GM12891 (cell line): Measurements from ENCODE around the gene KIF22.
"Not testable (repeated sequence)": the region's sequence is repeated elsewhere in the genome, so short reads cannot be mapped to it uniquely, and the experiment has no call there.

Experiments
- DNase-seq: peaks from one replicate; pipeline ENCODE4 v3.0.0; 2011; ENCODE audit warnings: low spot score; ENCODE audit not compliant: insufficient read length
- FAIRE-seq: peaks from 2 replicates; lab custom pipeline; 2011; peaks lifted over from hg19 to GRCh38; lab: Jason Lieb, UNC
- PAX5 ChIP-seq: IDR thresholded peaks from 2 replicates; pipeline ENCODE4 v1.6.1; 2011; ENCODE audit warnings: low read length, moderate library complexity, mild to moderate bottlenecking; ENCODE audit not compliant: insufficient read depth, severe bottlenecking
- POLR2A ChIP-seq: IDR thresholded peaks from 2 replicates; pipeline ENCODE4 v1.6.1; 2011; ENCODE audit warnings: low read depth, low read length, control low read depth
- POLR2AphosphoS5 ChIP-seq: IDR thresholded peaks from 2 replicates; pipeline ENCODE4 v1.6.1; 2011; ENCODE audit warnings: low read depth, low read length, control low read depth
- POU2F2 ChIP-seq: IDR thresholded peaks from 2 replicates; pipeline ENCODE4 v1.6.1; 2011; ENCODE audit warnings: low read depth, mild to moderate bottlenecking, control low read depth, low read length, moderate library complexity
- SPI1 ChIP-seq: IDR thresholded peaks from 2 replicates; pipeline ENCODE4 v1.6.1; 2011; ENCODE audit warnings: low read depth, low read length, control low read depth
- TAF1 ChIP-seq: IDR thresholded peaks from 2 replicates; pipeline ENCODE4 v1.6.1; 2011; ENCODE audit warnings: low read depth, low read length, control low read depth

The KIF22 gene

DNA sequence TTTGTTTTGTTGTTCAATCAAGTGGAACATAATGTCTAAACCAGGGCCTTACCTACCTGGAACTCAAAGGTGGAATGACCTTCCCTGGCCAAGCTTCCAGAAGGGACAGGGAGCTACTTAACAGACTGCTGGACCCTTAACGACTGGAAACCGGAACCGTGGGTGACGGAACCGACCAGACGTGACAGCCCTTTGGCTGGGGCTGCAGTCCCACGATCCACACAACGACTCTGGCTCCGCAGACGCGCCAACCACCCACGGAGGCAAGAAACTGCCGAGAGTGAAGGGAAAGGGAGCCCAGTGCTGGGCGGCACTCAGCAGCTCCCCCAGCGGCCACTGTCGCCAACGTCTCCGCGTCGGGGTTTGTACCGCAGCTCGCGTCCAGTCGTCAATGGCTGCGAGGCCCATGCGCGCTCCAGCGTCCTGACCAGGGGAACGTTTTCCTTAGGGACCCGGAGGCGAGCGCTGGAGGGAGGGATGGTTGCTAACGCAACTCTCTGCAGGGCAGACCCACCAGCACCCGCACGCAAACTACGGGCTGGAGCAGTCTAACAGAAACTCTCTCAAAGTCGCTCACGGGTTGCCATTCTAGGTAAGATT is 5.5 kb upstream of the KIF22 start:
- TF ChIP-seq PAX5 (no peak), SPI1 (no peak), POLR2AphosphoS5 (no peak), TAF1 (no peak), POLR2A (no peak)
- FAIRE-seq (peak; percentile 84), DNase-seq (peak; percentile 72)

DNA sequence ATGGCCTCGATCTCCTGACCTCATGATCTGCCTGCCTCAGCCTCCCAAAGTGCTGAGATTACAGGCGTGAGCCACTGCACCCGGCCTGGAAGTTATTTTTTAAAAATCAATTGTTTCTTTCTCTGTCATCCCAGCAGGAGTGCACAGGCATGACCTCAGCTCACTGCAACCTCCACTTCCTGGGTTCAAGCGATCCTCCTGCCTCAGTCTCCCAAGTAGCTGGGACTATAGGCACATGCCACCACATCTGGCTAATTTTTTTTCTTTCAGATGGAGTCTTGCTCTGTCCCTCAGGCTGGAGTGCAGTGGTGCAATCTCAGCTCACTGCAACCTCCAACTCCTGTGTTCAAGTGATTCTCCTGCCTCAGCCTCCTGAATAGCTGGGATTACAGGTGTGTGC is 3.4 kb upstream of the KIF22 start:
- not testable (repeated sequence) for DNase-seq, FAIRE-seq

DNA sequence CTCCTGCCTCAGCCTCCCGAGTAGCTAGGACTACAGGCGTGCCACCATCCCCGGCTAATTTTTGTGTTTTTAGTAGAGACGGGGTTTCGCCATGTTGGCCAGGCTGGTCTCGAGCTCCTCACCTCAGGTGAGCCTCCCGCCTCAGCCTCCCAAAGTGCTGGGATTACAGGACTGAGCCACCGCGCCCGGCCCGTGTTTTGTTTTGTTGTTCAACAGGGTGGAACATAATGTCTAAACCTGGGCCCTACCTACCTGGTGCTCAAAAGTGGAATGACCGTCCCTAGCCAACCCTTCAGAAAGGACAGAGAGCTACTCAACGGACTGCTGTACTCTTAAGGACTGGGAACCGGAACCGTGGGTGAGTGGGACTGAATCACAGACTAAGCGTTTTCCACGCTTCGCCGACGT is 772 bp upstream of the KIF22 start:
- no peak for DNase-seq
- FAIRE-seq = peak; percentile 5
- TF ChIP-seq POLR2AphosphoS5 (no peak), SPI1 (no peak), POLR2A (no peak), POU2F2 (no peak), PAX5 (no peak), TAF1 (no peak)

DNA sequence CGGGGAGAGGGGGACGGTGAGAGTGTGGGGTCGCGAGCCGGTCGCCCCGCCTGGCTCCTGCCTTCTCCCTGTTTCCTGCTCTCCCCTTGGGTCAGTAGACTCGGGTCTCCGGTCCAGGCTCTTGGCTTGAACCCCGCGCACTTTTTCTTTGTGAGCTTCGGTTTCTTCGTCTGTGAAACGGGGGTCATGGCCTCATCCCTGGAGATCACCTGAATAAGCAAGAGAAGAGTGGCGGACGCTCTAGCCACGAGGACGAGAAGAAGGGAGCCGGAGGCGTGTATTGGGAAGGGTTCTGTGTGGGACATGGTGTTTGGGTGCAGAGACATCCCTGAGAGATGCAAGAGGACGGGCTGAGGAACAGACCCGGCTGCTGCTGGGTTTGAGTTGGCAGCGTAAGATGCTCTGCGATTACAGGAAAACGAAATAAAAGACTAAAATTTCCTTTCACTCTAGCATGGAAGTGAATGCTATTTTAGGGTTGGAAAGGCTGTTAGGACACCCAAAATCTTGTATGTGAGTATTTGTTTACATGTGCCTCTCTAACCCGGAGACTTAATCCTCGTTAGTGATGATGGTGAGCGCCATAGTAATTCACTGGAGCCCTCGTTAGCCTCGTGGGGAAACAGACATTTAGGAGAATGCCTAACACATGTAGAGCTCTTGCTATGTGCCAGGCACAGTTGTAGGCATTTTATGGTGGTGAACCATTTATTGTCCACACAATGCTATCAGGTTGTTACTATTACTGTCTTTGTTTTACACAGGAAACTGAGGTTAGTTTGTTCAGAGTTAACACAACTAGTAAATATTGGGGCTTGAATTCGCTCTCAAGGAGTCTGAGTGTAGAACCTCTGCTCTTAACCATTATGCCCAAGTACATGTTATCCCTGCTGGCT is 646 bp downstream of the KIF22 start:
- FAIRE-seq = no peak
- TF ChIP-seq SPI1 (no peak), TAF1 (no peak), POU2F2 (no peak), POLR2AphosphoS5 (no peak), POLR2A (no peak), PAX5 (no peak)
- DNase-seq = no peak

DNA sequence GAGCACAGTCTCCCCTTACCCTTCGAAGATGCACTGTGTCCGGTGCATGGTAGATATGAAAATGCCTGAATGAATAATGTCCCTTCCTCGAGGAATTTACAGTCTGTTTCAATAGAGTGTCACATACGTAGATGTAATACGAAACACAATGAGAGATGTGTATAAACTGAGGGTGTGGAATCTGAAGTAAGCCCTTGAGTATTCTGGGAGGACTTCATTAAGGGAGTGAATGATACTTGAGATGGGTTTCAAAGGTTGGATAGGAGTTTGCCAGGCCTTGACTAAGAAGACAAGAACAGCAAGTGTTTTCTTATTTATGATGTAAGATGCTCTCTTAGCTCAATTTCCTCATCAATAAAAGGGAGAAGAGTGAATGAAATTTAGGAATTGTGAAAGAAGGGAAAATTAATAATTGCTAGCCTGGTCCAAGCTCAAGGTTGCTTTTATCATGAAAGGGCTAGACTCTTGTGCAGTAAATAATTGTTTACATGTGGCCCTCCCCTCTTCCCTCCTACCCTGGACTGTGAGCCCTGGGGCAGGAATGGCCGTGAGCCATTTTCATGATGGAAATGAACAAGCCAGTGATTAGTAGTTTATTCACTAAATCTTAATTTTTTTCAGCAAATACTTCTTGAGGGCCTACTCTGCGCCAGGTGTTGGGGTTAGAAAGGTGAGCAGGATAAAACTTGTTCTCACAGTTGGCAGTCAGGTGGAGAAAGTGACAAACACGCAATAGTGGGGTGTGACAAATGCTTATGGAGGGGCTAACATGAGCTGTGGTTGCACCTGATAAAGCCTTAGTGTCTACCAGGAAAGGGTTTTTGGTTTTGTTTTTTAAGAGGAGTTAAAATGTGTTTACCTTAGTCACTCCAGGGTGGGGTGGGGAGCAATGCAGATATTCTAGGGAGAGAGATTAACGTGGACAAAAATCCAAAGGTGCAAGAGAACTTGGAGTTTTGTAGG is 1.6 kb downstream of the KIF22 start:
- no peak for DNase-seq
- FAIRE-seq = no peak
- no peak for TF ChIP-seq SPI1

DNA sequence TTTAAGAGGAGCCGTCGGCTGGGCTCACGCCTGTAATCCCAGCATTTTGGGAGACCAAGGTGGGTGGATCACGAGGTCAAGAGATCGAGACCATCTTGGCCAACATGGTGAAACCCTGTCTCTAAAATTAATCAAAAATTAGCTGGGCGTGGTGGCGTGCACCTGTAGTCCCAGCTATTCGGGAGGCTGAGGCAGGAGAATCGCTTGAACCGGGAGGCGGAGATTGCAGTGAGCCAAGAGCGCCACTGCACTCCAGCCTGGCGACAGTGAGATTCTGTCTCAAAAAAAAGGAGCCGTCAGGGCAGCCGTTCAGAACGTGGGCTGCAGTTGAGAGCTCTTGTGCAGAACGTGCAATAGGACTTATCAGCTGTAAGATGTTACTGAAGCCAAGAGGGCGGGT is 2.6 kb downstream of the KIF22 start:
- not testable (repeated sequence) for DNase-seq, FAIRE-seq

DNA sequence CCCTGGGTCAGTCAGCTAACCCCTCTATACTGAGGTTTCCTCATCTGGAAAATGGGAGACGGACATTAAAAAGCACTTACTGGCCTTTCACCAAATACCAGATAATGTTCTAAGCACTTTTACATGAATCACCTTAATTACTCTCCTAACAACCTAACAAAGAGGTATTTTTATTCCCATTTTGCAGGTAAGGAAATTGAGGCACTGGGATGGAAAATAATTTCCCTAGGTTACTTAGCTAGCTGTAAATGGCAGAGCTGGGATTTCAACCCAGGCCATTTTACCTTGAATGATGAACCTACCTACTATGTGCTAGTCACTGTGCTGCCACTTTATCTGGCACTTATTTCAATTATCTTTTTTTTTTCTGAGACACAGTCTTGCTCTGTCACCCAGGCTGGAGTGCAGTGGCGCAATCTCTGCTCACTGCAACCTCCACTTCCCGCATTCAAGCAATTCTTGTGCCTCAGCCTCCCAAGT is 3.7 kb downstream of the KIF22 start:
- TF ChIP-seq SPI1 = no peak
- DNase-seq (no peak), FAIRE-seq (no peak)

DNA sequence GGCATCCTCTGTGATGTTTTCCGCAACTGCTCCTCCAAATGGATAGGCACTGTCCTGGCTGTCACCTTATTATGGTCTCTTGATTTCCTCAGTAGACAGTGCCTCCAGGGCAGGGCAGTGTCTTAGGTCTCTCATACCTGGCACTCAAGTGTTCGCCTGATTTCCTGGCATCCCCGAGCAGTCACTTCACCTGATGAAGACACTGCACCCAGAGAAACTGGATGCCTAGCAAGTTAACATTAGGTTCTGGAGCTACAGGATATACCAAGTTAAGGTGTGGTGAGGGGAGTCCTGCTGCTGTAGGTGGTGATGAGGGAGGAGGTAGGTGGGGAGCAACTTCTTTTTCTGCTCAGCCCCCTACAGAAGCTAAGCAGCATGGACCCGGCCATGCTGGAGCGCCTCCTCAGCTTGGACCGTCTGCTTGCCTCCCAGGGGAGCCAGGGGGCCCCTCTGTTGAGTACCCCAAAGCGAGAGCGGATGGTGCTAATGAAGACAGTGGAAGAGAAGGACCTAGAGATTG is 11.9 kb downstream of the KIF22 start:
- TF ChIP-seq POU2F2 (no peak), SPI1 (no peak), POLR2A (no peak), TAF1 (no peak), POLR2AphosphoS5 (no peak), PAX5 (no peak)
- DNase-seq (no peak), FAIRE-seq (no peak)

DNA sequence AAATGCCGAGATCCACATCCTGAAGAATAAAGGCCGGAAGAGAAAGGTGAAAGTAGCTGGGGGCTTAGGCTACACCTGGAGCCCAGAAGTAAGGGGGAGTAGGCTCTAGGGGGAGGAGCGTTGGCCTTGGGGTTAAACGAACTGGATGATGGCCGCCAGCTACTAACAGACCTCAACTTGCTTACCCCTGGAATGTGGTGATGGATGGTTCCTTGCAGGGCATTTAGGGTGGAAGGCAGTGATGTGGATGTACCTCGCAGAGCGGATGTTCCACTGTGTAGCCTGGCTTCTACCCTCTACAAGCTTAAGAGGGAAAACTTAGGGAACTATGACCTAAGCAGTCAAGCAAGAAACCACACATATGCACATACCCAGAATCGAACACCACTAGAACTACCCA is 13.5 kb downstream of the KIF22 start:
- peak; percentile 65 for FAIRE-seq
- DNase-seq = no peak
- TF ChIP-seq TAF1 (no peak), SPI1 (no peak), POU2F2 (no peak), POLR2A (no peak)
